Measurements from ENCODE around the gene LPGAT1.

Gene LPGAT1

DNA sequence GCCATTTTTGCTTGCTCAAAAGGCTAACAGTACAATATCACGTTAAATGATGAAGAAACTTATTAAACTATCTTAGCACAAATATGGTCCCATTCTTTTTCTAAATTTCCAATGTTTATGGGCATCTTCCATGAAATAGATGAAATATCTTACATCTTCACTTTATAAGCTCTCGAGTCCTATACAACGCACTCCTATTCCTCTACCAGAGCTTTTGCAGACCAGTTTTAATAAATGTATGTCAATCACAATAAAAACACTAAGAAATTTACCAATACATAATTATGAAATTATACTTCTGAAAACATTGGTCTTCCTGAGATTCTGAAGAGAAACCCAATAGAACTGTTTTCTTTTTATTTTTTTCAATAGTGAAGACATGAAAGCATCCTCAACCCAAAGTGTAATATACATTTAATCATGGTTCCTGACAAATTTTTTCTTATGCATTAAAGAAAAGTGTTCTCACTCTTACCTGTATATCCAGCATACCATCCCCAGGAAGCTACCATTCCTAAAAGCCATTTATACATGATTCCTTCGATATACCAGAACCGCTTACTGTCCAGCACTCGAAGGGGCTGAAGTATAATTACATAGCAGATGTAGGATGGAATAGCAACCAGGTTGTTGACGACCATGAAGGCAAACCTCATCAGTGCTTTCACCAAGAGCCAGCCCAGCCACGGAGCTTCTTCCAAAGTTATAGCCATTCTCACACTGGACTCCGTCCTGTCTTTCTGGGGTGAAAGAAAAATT is 1.8 kb downstream of the LPGAT1 start:
- no peak for DNase-seq (ENCODE audit: low spot score)

DNA sequence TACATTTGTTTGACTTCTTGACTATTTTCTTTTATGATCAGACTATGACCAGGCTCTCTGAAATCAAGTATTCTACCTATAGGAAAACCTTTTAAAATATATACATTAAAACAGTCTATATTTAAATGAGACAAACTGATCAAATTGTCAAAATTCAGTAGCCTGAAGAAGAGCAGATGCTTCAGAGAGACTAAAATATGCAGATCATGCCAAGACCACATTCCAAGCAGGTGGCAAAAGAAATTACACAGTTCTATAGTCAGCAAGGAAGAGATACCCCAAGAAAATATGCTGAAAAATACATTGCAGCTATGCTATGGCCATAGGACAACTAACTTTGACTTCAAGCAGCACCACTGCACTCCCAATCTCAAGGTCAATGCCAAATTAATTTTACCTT is 3.5 kb downstream of the LPGAT1 start:
- peak; percentile 24 for DNase-seq (ENCODE audit: low spot score)

GRCh38 chr1:211825980-211826379 is 4.6 kb downstream of the LPGAT1 start:
- DNase-seq (ENCODE audit: low spot score): no peak

GRCh38 chr1:211822677-211823407 is 7.7 kb downstream of the LPGAT1 start:
- DNase-seq (ENCODE audit: low spot score): no peak

DNA sequence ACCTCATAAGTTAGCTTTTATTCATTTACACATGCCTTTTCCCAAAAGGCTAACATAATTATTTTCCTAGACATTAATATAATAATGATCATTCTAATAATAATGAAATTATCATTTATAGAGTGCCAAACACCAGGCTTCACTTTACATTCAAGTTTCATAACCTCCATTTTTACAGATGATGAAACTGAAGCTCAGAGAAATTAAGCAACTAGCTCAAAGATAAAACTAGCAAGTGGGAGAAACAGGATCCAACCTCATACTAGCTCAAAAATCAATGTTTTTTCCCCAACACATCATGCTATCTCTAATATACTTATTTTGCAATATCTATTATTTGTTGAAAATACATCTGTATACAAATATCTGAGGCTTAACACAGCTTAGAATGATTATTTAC is 14.0 kb downstream of the LPGAT1 start:
- no peak for DNase-seq (ENCODE audit: low spot score)

GRCh38 chr1:211814313-211814712 is 16.2 kb downstream of the LPGAT1 start:
- DNase-seq (ENCODE audit: low spot score): no peak

DNA sequence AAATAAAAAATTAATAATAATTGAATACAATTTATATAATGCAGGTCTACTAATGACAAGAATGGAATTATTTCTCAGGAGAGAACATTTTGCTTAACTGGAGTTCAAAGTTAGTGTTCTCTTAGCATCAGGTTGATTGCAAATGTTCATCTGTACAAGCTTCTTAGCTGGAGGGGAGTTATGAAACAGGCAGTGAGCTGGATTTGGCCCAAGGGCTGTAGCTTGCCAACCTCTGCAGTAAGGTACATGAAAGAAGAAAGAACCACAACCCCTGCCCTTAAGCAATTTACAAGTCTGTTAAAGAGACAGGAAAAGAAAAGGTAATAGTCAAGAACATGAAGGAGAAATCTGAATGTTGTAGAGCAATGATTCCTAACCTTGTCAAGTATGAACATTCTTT is 17.0 kb downstream of the LPGAT1 start:
- DNase-seq (ENCODE audit: low spot score): peak; percentile 76

GRCh38 chr1:211812584-211812983 is 18.0 kb downstream of the LPGAT1 start:
- no peak for DNase-seq (ENCODE audit: low spot score)

DNA sequence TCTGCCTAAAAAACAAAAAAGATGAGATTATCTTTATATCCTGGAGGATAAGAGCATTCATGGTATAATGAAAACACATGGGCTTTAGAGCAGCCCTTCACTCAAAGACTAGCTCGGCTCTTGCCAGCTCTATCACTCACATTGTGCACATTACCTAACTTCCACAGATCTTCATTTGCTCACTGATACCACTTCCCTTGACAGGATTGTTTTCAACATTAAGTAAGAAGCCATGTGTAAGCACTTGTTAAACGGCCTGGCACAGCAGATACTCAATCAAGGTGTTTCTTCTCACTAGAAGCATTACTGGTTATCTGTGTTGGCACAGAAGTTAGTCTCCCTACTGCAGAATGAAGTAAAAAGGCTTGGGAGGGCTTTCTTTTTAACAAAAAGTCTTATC is 18.7 kb downstream of the LPGAT1 start:
- DNase-seq (ENCODE audit: low spot score): no peak

- no peak for DNase-seq (ENCODE audit: low spot score)
Observed at GRCh38 chr1:211811126-211811525, 19.4 kb downstream of the LPGAT1 start.

GRCh38 chr1:211808475-211808874 is 22.1 kb downstream of the LPGAT1 start:
- DNase-seq (ENCODE audit: low spot score): no peak

DNA sequence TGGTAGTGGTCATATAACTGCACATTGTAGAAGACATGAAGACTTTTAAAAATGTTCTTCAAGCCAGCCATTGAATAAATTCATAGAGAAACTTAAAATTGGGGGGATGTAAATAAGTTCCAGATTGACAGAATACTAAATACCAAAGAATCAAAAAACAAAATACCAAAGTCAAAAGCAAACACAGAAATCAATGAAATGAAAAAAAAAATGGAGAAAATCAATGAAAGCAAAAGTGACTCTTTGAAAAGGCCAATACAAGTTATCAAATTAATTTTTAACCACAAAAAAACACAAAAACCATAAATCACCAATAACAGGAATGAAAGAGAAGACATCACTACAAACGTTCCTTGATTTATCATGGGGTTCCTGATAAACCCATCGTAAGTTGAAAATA is 25.6 kb downstream of the LPGAT1 start:
- no peak for DNase-seq (ENCODE audit: low spot score)

- DNase-seq (ENCODE audit: low spot score): no peak
Observed at GRCh38 chr1:211800925-211801607, 29.5 kb downstream of the LPGAT1 start.

GRCh38 chr1:211797994-211798393 is 32.6 kb downstream of the LPGAT1 start:
- no peak for DNase-seq (ENCODE audit: low spot score)

DNA sequence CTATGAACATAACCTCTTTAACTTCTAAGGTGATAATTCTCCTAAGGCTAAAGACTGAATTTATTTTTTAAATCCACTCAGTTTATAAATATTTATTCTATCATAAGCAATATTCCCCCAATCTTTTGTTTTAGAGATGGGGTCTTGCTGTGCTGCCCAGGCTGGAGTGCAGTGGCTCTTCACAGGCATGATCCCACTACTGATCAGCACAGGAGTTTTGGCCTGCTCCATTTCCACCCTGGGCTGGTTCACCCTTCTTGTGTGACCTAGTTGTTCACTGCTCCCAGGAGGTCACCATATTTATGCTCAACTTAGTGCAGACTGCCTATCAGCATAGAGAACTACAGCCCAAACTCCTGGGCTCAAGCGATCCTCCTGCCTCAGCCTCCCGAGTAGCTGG is 38.6 kb downstream of the LPGAT1 start:
- no peak for DNase-seq (ENCODE audit: low spot score)

DNA sequence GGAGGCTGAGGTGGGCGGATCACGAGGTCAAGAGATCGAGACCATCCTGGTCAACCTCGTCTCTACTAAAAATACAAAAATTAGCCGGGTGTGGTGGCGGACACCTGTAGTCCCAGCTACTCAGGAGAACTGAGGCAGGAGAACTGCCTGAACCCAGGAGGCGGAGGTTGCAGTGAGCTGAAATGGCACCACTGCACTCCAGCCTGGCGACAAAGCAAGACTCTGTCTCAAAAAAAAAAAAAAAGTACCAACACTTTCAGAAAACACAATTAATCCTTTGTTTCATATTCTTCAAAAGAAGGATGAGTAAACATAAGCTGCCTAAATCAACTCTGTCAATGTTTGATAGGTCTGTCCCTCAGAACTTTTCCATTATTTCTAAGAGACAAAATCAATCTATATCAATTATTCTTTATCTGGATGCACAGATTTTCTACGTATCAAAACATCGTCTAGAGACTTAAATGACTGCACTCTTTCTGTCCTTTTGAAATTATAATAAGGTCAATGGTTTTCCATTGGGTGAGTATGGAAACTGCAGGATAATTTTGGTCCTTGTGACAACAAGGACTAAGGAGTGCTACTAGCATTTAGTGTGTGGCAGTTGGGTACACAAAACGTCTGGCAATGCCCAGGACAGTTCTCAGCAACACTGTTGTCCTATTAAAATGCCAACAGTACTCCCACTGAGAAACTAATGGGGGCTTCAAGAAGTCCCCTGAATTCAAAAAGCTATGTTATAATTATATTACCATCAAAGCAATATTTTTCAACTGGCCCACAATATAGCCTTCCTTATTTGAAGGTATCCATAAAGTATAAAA is 40.7 kb downstream of the LPGAT1 start:
- DNase-seq (ENCODE audit: low spot score): no peak

DNA sequence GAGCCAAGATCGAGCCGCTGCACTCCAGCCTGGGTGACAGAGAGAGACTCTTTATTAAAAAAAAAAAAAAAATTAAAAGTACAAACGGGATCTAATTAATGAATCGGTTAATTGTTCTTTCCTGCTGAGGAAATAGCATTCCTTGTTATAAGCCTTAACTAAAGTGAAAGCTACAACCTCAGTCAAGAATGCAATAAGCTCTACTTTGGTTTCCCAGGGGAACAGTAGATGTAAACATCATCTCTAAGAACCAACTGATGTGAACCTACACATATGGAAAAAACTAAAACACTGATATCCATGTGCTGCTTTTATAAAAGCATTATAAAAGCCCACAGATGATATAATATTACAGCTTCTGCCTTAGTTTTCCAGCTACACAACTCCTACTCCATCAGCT is 41.9 kb downstream of the LPGAT1 start:
- DNase-seq (ENCODE audit: low spot score): no peak

DNA sequence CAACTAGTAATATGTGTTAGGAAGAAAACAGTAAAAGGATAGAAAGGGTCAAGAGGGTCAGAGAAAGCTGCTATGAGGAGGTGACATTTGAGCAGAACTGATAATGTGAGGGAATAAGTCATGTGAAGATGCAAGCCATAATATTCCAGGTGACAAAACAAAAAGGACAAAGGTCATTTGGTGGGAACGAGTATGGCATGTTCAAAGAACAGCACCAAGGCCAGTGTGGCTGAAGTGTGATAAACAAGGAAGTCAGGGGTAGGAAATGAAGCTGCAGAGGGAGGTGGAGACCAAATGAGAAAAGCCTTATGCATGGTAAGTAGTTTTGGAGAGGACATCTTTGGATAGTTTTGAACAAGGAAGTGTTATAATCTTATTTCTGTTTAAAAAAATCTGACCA is 46.7 kb downstream of the LPGAT1 start:
- DNase-seq (ENCODE audit: low spot score): no peak

DNA sequence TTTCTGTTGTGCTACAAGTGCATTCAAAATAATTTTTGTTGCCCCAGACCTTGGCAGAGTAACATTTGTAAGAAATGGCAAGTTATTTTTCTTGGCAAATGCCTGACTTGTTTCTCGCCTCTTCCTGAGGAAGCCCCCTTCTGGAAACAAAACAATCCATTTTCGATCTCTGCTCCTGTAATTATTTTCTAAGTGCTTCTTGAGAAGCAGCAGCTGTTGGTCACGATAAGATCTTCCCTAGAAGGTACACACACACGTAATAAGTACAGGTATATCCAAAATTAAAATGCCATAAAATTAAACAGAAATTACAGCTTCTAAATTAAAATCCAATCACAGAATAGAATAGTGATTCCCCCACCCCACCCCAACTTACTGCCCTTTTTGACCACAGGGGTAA is 47.3 kb downstream of the LPGAT1 start:
- DNase-seq (ENCODE audit: low spot score): no peak

DNA sequence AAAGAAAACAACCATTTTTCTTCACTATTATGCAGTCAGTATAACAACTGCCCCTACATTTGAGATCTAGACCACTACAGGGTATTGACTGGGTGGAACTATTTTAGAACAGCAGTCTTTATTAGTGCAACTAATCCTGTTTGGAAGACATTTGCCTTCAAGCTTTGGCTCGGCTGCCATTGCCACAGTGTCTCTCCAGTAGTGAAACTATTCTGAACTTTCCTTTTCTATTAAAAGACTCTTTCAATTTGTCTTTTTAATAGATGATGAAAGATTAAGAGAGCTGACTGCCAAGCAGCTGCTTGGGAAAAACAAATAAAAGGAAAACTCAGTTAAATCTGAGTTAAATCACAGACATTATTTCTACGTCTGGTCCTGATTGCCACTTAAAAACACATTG is 49.3 kb downstream of the LPGAT1 start:
- DNase-seq (ENCODE audit: low spot score): no peak

DNA sequence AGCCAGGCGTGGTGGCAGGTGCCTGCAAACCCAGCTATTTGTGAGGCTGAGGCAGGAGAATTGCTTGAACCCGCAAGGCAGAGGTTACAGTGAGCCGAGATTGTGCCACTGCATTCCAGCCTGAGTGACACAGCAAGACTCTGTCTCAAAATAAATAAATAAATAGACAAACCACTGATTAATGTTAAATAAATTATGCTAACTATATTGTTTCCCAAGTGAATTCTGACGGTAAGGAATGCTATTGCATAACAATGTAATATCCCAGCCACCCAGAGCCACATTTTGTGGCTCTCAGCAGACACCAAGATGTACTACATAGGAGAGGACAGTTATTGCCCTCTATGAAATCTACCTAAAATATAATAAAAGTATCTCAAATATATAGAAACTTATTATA is 55.4 kb downstream of the LPGAT1 start:
- DNase-seq (ENCODE audit: low spot score): no peak

GRCh38 chr1:211764701-211765100 is 65.9 kb downstream of the LPGAT1 start:
- DNase-seq (ENCODE audit: low spot score): no peak

Data from cerebellar cortex (tissue), 1 donor.